ENCODE results near the gene SDC4. TPM values are rescaled to one million over a fixed set of nuclear protein-coding genes. Genes with fewer than 3 reads are reported as not detected.

SDC4 gene
- total and polyA plus RNA-seq, 9 of the 15 experiments (the other 6 are each of a cell fraction or from before 2014, with no cell fraction given), result 2.1 to 10.7 (median 6.3) TPM

GRCh38 chr20:45372241-45372640 is 24.0 kb upstream of the SDC4 start:
- peaks cover 7 to 15% of the 10 kb centered on the region in 2 experiments; a peak in 4 of 5 replicates for H3K4me1 ChIP-seq (replicated peaks in 1 of 2; ENCODE audit: control insufficient read depth in 2 of 2, insufficient read depth in 2 of 2, low read length in 2 of 2)
- no peaks in the 10 kb centered on the region for H4K20me1 ChIP-seq (replicated peaks; ENCODE audit: control insufficient read depth, insufficient read depth, low read length)
- H3K9me3 ChIP-seq (replicated peaks; ENCODE audit: control insufficient read depth, insufficient read depth, low read depth, low read length), result no peaks in the 10 kb centered on the region
- no peak overlapping the region for H3K4me2 ChIP-seq (ENCODE audit: insufficient read depth, low read length)
- DNase-seq (ENCODE audit: extremely low read depth in 1 of 4, low spot score in 3 of 4) (no peak), ATAC-seq (no peak), FAIRE-seq (no peak)
- in situ Hi-C loops (cut with MboI) (loop anchor here (5.0 kb wide), 1 partner anchor 65 kb away; no protein-coding TSS in a partner anchor), intact Hi-C loops (cut with micrococcal nuclease) (loop anchor here (5.0 kb wide), 1 partner anchor 400 kb away; no protein-coding TSS in a partner anchor)
- BruUV-seq (replicated peaks), result no TSS peak
- no peak overlapping the region for H3K4me3 ChIP-seq
- H2AFZ ChIP-seq (ENCODE audit: low read depth, low read length), result no peak overlapping the region
- peaks cover 14% of the 10 kb centered on the region; the same call in 2 of the 3 replicates for H3K36me3 ChIP-seq (ENCODE audit: control insufficient read depth, insufficient read depth, low read length)
- H3K27me3 ChIP-seq (ENCODE audit: control insufficient read depth in 2 of 2, insufficient read depth in 2 of 2, low read length in 2 of 2), result no peaks in the 10 kb centered on the region
- 96% methylated on average over 10 of the region's 10 CpGs for WGBS (ENCODE audit: insufficient coverage, low coverage, missing lambda C conversion rate)
- H3K27ac ChIP-seq (ENCODE audit: extremely low read depth, low read depth, low read length), result no peak overlapping the region
- H3K9me1 ChIP-seq (ENCODE audit: control insufficient read depth, insufficient read depth, low read length), result no peaks in the 10 kb centered on the region
- POLR2A ChIA-PET, result interaction anchor here (1.1 to 3.6 kb wide), 4 partner anchors 8 to 48 kb away, joined by 4 to 38 read pairs (median 8); partner anchors contain the start of gene SYS1
- CTCF ChIA-PET (ENCODE audit: low intra/inter-chr PET ratio), result interaction anchor here (2.3 kb wide), 1 partner anchor 49 kb away, joined by 11 read pairs; no protein-coding TSS in a partner anchor
- H3K79me2 ChIP-seq (ENCODE audit: control insufficient read depth, insufficient read depth, low read length), result no peaks in the 10 kb centered on the region
- 0 out of 4 replicates have a peak overlapping the region, but pooled peaks of 1 of the 2 experiments have one; percentile 34 for H3K9ac ChIP-seq (ENCODE audit: insufficient read depth in 1 of 2, low read depth in 2 of 2, low read length in 2 of 2)
- TF ChIP-seq MLX (CRISPR knock-in tag; conservative IDR thresholded peaks at IDR 0.05) (no peak), ZNF444 (CRISPR knock-in tag; IDR thresholded peaks at IDR 0.05) (no peak), RBM22 (IDR thresholded peaks at IDR 0.05; ENCODE audit: low read depth, low read length, poor library complexity, severe bottlenecking) (no peak), CHD1 (IDR thresholded peaks at IDR 0.05; ENCODE audit: low read length) (no peak), GATAD2A (IDR thresholded peaks at IDR 0.05) (no peak), ZNF609 (CRISPR knock-in tag; IDR thresholded peaks at IDR 0.05; ENCODE audit: borderline replicate concordance) (no peak), ZBTB43 (CRISPR knock-in tag; IDR thresholded peaks at IDR 0.05) (no peak), ZFP1 (CRISPR knock-in tag; IDR thresholded peaks at IDR 0.05) (no peak), HBP1 (CRISPR knock-in tag; IDR thresholded peaks at IDR 0.05) (no peak), FOXO4 (CRISPR knock-in tag; IDR thresholded peaks at IDR 0.05) (no peak)

Measured in K562 (cell line).